ENCODE measurements around the gene G3BP2.

Gene G3BP2

DNA sequence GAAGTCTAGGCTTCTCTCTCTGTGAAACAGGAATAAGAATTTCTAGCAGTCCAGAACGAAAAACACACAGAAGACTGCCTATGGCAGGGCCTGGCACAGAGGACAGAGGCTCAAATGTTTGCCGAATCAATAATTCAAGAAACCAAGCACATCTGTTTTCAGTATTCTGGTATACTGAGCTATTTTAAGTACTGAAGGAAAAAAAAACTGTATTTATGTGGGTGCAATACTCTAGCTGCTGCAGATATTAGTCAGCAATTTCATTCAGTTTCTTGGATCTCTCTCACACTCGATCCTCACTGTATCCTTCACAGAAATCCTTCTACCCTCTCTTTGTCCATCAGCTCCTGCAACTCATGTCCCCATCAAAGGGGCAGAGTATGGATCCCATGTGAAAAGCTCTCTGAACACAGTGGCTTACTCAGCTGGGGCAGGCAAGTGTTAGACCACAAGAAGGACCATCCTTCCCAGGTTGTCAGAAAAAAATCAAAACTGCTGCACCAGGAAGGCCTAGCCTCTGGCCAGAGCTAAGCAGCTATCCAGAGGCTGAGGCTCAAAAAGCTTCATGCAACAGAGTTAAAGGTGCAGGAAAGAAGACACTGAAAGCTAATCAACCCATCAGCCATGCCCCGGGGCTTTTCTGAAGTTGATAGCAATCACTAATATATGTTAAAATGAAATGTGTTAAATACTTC lies 42.0 kb upstream of the G3BP2 start:
- H2AK5ac ChIP-seq (ENCODE audit: low read length), result no peak overlapping the region
- H3K36me3 ChIP-seq (ENCODE audit: control insufficient read depth, insufficient read depth, low read length), result no peaks in the 10 kb centered on the region
- no peak overlapping the region for H3K56ac ChIP-seq (ENCODE audit: low read length)
- no peak overlapping the region for H3K18ac ChIP-seq (ENCODE audit: low read length)
- H3K4ac ChIP-seq (ENCODE audit: low read depth, low read length), result no peak overlapping the region
- peaks cover 5% of the 10 kb centered on the region for H3K79me2 ChIP-seq (ENCODE audit: control insufficient read depth, insufficient read depth, low read length)
- H3K4me1 ChIP-seq (ENCODE audit: control insufficient read depth, low read depth, low read length), result peaks cover 3% of the 10 kb centered on the region
- H4K8ac ChIP-seq (ENCODE audit: low read depth, low read length), result no peak overlapping the region
- WGBS (ENCODE audit: extremely low coverage, insufficient coverage, low lambda C conversion rate), result no CpG with 5 or more reads among the region's 4 CpGs
- H4K5ac ChIP-seq (ENCODE audit: low read length), result no peak overlapping the region
- H2BK15ac ChIP-seq (replicated peaks; ENCODE audit: low read depth), result no peak overlapping the region
- H3K4me3 ChIP-seq (ENCODE audit: low read length), result no peak overlapping the region
- H3K79me1 ChIP-seq (ENCODE audit: low read length), result peaks cover 3% of the 10 kb centered on the region
- H3K27me3 ChIP-seq (ENCODE audit: insufficient read depth, low read length, poor library complexity), result no peaks in the 10 kb centered on the region
- no peak overlapping the region for H3K4me2 ChIP-seq (ENCODE audit: low read length)
- peak; percentile 41 for DNase-seq
- H3K9ac ChIP-seq (ENCODE audit: low read length), result peak overlapping the region; percentile 24
- no peak overlapping the region for H2BK120ac ChIP-seq (ENCODE audit: low read depth, low read length)
- H3K27ac ChIP-seq (ENCODE audit: low read depth, low read length), result no peak overlapping the region
- H2BK5ac ChIP-seq (ENCODE audit: low read length), result no peak overlapping the region
- no peak overlapping the region for H3K23ac ChIP-seq (ENCODE audit: low read length)

DNA sequence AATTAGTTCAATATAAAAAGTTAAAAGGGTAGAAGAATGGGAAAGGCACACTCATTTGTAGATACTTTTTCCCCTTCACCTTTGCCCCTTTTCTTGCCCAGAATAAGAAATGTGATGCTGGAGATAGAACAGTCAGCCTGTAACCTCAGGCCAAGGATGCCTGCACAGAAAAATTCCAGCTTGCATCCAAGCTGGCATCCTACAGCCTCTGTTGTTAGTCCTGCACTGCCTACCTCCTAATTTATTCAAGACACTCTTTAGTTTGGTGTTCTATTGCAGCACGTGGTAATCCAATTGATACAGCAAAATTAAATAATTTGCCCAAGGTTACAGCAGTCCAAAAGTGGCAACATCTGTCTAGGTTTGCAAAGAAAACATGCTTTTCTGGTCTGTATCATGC lies 41.5 kb upstream of the G3BP2 start:
- H3K9ac ChIP-seq (ENCODE audit: low read length), result no peak overlapping the region
- no peak overlapping the region for H2BK5ac ChIP-seq (ENCODE audit: low read length)
- WGBS (ENCODE audit: extremely low coverage, insufficient coverage, low lambda C conversion rate), result no CpG with 5 or more reads among the region's 1 CpG
- H2AK5ac ChIP-seq (ENCODE audit: low read length), result no peak overlapping the region
- no peak overlapping the region for H2BK120ac ChIP-seq (ENCODE audit: low read depth, low read length)
- no peak overlapping the region for H3K4me2 ChIP-seq (ENCODE audit: low read length)
- peaks cover 3% of the 10 kb centered on the region for H3K4me1 ChIP-seq (ENCODE audit: control insufficient read depth, low read depth, low read length)
- no peaks in the 10 kb centered on the region for H3K36me3 ChIP-seq (ENCODE audit: control insufficient read depth, insufficient read depth, low read length)
- H3K79me2 ChIP-seq (ENCODE audit: control insufficient read depth, insufficient read depth, low read length), result peaks cover 5% of the 10 kb centered on the region
- no peak overlapping the region for H2BK15ac ChIP-seq (replicated peaks; ENCODE audit: low read depth)
- H3K18ac ChIP-seq (ENCODE audit: low read length), result no peak overlapping the region
- H4K5ac ChIP-seq (ENCODE audit: low read length), result no peak overlapping the region
- H3K27me3 ChIP-seq (ENCODE audit: insufficient read depth, low read length, poor library complexity), result no peaks in the 10 kb centered on the region
- H3K79me1 ChIP-seq (ENCODE audit: low read length), result peaks cover 3% of the 10 kb centered on the region
- DNase-seq, result no peak
- no peak overlapping the region for H4K8ac ChIP-seq (ENCODE audit: low read depth, low read length)
- no peak overlapping the region for H3K4ac ChIP-seq (ENCODE audit: low read depth, low read length)
- no peak overlapping the region for H3K56ac ChIP-seq (ENCODE audit: low read length)
- H3K4me3 ChIP-seq (ENCODE audit: low read length), result no peak overlapping the region
- H3K27ac ChIP-seq (ENCODE audit: low read depth, low read length), result no peak overlapping the region
- no peak overlapping the region for H3K23ac ChIP-seq (ENCODE audit: low read length)

DNA sequence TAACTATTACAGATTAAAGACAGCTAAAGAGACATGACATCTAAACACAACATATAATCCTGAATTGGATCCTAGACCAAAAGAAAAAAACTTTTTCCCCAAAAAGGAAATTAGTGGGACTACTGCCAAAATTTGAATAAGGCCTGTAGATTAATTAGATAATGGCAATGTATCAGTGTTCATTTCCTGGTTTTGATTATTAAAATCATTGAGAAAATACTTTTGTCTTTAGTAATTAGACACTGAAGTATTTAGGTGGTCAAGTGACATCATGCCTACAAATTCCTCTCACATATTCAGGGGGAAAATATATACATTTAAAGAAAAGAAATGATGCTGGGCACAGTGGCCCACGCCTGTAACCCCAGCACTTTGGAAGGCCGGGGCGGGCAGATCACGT lies 40.8 kb upstream of the G3BP2 start:
- peaks cover 3% of the 10 kb centered on the region for H3K79me1 ChIP-seq (ENCODE audit: low read length)
- H3K23ac ChIP-seq (ENCODE audit: low read length), result no peak overlapping the region
- no peak overlapping the region for H2BK5ac ChIP-seq (ENCODE audit: low read length)
- no peak overlapping the region for H3K4me3 ChIP-seq (ENCODE audit: low read length)
- H2BK120ac ChIP-seq (ENCODE audit: low read depth, low read length), result no peak overlapping the region
- H3K18ac ChIP-seq (ENCODE audit: low read length), result no peak overlapping the region
- H4K8ac ChIP-seq (ENCODE audit: low read depth, low read length), result no peak overlapping the region
- H2AK5ac ChIP-seq (ENCODE audit: low read length), result no peak overlapping the region
- H3K9ac ChIP-seq (ENCODE audit: low read length), result no peak overlapping the region
- H4K5ac ChIP-seq (ENCODE audit: low read length), result no peak overlapping the region
- H3K27ac ChIP-seq (ENCODE audit: low read depth, low read length), result no peak overlapping the region
- H3K4ac ChIP-seq (ENCODE audit: low read depth, low read length), result no peak overlapping the region
- peaks cover 3% of the 10 kb centered on the region for H3K4me1 ChIP-seq (ENCODE audit: control insufficient read depth, low read depth, low read length)
- H3K79me2 ChIP-seq (ENCODE audit: control insufficient read depth, insufficient read depth, low read length), result peaks cover 5% of the 10 kb centered on the region
- no peak overlapping the region for H3K4me2 ChIP-seq (ENCODE audit: low read length)
- H2BK15ac ChIP-seq (replicated peaks; ENCODE audit: low read depth), result no peak overlapping the region
- no peak for DNase-seq
- WGBS (ENCODE audit: extremely low coverage, insufficient coverage, low lambda C conversion rate), result no CpG with 5 or more reads among the region's 4 CpGs
- no peaks in the 10 kb centered on the region for H3K27me3 ChIP-seq (ENCODE audit: insufficient read depth, low read length, poor library complexity)
- no peaks in the 10 kb centered on the region for H3K36me3 ChIP-seq (ENCODE audit: control insufficient read depth, insufficient read depth, low read length)
- no peak overlapping the region for H3K56ac ChIP-seq (ENCODE audit: low read length)

- no peak for DNase-seq
- Histone ChIP-seq H3K56ac (ENCODE audit: low read length) (no peak overlapping the region), H4K5ac (ENCODE audit: low read length) (no peak overlapping the region), H3K27ac (ENCODE audit: low read depth, low read length) (no peak overlapping the region), H3K27me3 (ENCODE audit: insufficient read depth, low read length, poor library complexity) (no peaks in the 10 kb centered on the region), H2AK5ac (ENCODE audit: low read length) (no peak overlapping the region), H3K9ac (ENCODE audit: low read length) (no peak overlapping the region), H3K4ac (ENCODE audit: low read depth, low read length) (no peak overlapping the region), H3K18ac (ENCODE audit: low read length) (no peak overlapping the region), H3K79me1 (ENCODE audit: low read length) (peaks cover 3% of the 10 kb centered on the region), H3K4me1 (ENCODE audit: control insufficient read depth, low read depth, low read length) (peaks cover under 1% of the 10 kb centered on the region), H2BK5ac (ENCODE audit: low read length) (no peak overlapping the region), H4K8ac (ENCODE audit: low read depth, low read length) (no peak overlapping the region), H3K4me2 (ENCODE audit: low read length) (no peak overlapping the region), H3K23ac (ENCODE audit: low read length) (no peak overlapping the region), H3K79me2 (ENCODE audit: control insufficient read depth, insufficient read depth, low read length) (peaks cover 6% of the 10 kb centered on the region), H2BK15ac (replicated peaks; ENCODE audit: low read depth) (no peak overlapping the region), H3K4me3 (ENCODE audit: low read length) (no peak overlapping the region), H2BK120ac (ENCODE audit: low read depth, low read length) (no peak overlapping the region), H3K36me3 (ENCODE audit: control insufficient read depth, insufficient read depth, low read length) (no peaks in the 10 kb centered on the region)
- WGBS (ENCODE audit: extremely low coverage, insufficient coverage, low lambda C conversion rate), result no CpG with 5 or more reads among the region's 4 CpGs
These were observed 37.0 kb upstream of the G3BP2 start for GRCh38 chr4:75710246-75710645.

DNA sequence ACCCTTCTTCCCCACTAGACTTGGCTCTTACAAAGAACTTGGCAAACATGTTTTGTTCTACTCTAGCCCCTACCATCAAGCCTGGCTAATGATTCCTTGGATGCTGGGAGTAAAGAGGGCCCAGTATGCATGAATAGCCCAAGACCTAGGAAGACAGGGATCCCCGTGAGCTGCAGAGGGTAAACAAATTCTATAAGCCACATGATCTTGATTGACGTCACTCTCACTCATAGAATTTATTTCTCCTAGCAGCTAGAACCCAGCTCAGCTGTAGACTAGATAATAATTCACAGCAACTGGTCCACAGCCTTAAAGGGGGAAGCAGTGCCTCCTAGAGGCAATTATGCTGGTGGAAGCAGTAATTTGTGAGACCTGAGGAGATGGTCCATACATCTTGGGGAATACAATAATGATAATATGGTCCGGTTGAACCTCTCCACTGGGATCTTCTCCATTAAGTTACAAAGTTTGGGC lies 35.0 kb upstream of the G3BP2 start:
- Histone ChIP-seq H3K4me2 (ENCODE audit: low read length) (no peak overlapping the region), H3K56ac (ENCODE audit: low read length) (no peak overlapping the region), H3K9ac (ENCODE audit: low read length) (no peak overlapping the region), H3K79me2 (ENCODE audit: control insufficient read depth, insufficient read depth, low read length) (peaks cover 2% of the 10 kb centered on the region), H4K5ac (ENCODE audit: low read length) (no peak overlapping the region), H2AK5ac (ENCODE audit: low read length) (no peak overlapping the region), H3K4me3 (ENCODE audit: low read length) (no peak overlapping the region), H2BK120ac (ENCODE audit: low read depth, low read length) (no peak overlapping the region), H4K8ac (ENCODE audit: low read depth, low read length) (no peak overlapping the region), H3K18ac (ENCODE audit: low read length) (no peak overlapping the region), H3K79me1 (ENCODE audit: low read length) (no peaks in the 10 kb centered on the region), H3K23ac (ENCODE audit: low read length) (no peak overlapping the region), H3K4ac (ENCODE audit: low read depth, low read length) (no peak overlapping the region), H3K4me1 (ENCODE audit: control insufficient read depth, low read depth, low read length) (no peaks in the 10 kb centered on the region), H2BK15ac (replicated peaks; ENCODE audit: low read depth) (no peak overlapping the region), H2BK5ac (ENCODE audit: low read length) (no peak overlapping the region), H3K27me3 (ENCODE audit: insufficient read depth, low read length, poor library complexity) (no peaks in the 10 kb centered on the region), H3K36me3 (ENCODE audit: control insufficient read depth, insufficient read depth, low read length) (no peaks in the 10 kb centered on the region), H3K27ac (ENCODE audit: low read depth, low read length) (no peak overlapping the region)
- DNase-seq, result peak; percentile 53
- WGBS (ENCODE audit: extremely low coverage, insufficient coverage, low lambda C conversion rate), result no CpG with 5 or more reads among the region's 3 CpGs

All from mesendoderm (in vitro differentiated cells).